AG09309 (cell line): ENCODE measurements around the gene IMMP2L.

ENCODE experiments used
- DNase-seq: peaks from one replicate; pipeline ENCODE4 v3.0.0-alpha.2; 2010; ENCODE audit warnings: low read depth
- H3K4me3 ChIP-seq: 2 replicates; pipeline ENCODE4 v1.5.1; 2011; ENCODE audit warnings: mild to moderate bottlenecking, low read depth, low read length, moderate library complexity; ENCODE audit not compliant: control insufficient read depth
- CTCF ChIP-seq: IDR thresholded peaks from 2 replicates; pipeline ENCODE4 v1.5.1; 2011; ENCODE audit warnings: mild to moderate bottlenecking, low read depth, low read length, inconsistent platforms; ENCODE audit not compliant: insufficient read depth, control insufficient read depth; ENCODE audit errors: missing control alignments

Gene IMMP2L

DNA sequence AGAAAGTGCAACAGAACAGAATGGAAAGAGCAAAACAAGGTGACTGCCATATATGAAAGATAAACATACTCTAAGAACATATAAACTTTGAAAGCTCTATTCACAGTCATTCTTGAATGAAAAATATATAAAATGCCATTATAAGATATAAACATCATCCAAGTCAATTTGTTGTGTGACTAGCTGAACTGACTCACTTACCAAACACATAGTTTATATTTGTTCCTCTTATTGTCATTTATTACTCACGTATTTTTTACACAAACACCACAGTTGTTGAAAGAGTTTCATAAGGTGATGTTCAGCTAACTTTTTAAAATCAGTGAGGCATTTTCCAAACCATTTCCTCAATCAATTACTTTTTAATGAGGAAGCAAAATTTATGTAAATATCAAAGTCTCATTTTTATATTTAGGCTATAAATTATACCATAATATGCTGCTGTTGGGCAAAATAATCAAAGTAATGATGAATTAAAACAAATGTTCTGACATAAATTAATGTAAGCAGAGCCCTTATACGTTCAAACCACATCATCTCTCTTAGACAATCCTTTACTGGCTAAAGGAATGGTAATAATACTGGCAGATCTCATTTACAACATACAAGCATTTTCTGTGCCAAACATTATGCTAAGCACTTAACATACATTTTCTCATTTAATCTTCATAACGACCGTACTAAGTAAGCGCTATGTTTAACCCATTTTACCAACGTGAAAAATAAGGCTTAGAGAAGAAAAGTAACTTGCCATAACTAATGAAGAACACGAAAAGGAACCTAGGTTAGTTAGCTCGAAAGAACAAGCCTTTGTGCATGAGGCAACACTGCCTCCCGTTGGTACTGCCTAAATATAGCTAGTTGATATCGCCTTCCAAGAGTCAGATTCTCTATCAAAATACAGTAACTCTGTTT is 464.0 kb downstream of the IMMP2L start:
- H3K4me3 ChIP-seq: no peak overlapping the region
- DNase-seq: no peak
- TF ChIP-seq CTCF: peak; percentile 73

- TF ChIP-seq CTCF: no peak
- DNase-seq: no peak
- no peak overlapping the region for H3K4me3 ChIP-seq
Observed at GRCh38 chr7:111096997-111097396, 465.3 kb downstream of the IMMP2L start.

GRCh38 chr7:111094419-111094818 is 467.9 kb downstream of the IMMP2L start:
- no peak for DNase-seq
- no peak for TF ChIP-seq CTCF
- no peak overlapping the region for H3K4me3 ChIP-seq

GRCh38 chr7:111093496-111093895 is 468.8 kb downstream of the IMMP2L start:
- TF ChIP-seq CTCF: no peak
- no peak overlapping the region for H3K4me3 ChIP-seq
- DNase-seq: no peak

GRCh38 chr7:111092406-111093236 is 469.7 kb downstream of the IMMP2L start:
- TF ChIP-seq CTCF: no peak
- H3K4me3 ChIP-seq: no peak overlapping the region
- DNase-seq: no peak

GRCh38 chr7:111091593-111092358 is 470.5 kb downstream of the IMMP2L start:
- no peak for TF ChIP-seq CTCF
- DNase-seq: no peak
- H3K4me3 ChIP-seq: peak overlapping the region; percentile 48
